NCI-H2081 (cell line): ENCODE data around the gene ICOSLG.
"Not testable (repeated sequence)": the region's sequence is repeated elsewhere in the genome, so short reads cannot be mapped to it uniquely, and the experiment has no call there.

Experiments used
- DNase-seq, 2 experiments: peaks; one replicate each; lab custom pipeline; 2025; lab: John Stamatoyannopoulos, UW

The ICOSLG gene

DNA sequence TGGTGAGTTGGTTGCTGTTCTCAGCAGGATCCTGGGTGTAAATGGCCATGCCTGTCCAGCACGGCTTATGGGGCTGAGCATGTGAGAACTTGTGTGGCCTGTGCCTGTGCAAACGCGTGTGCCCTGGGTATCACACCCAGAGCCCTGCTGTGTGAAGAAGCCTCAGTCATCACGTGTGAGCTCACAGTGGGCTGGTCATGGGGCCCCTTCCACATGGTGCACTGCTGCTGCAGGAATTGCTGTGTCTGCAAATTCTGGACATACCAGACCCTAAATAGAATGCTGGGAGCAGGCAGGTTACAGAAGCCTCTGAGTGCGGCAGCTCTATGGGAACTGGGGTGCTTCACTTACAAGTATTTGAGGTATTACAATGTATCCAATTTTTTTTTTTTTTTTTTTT, 17.4 kb downstream of the ICOSLG start:
- not testable (repeated sequence) for DNase-seq

DNA sequence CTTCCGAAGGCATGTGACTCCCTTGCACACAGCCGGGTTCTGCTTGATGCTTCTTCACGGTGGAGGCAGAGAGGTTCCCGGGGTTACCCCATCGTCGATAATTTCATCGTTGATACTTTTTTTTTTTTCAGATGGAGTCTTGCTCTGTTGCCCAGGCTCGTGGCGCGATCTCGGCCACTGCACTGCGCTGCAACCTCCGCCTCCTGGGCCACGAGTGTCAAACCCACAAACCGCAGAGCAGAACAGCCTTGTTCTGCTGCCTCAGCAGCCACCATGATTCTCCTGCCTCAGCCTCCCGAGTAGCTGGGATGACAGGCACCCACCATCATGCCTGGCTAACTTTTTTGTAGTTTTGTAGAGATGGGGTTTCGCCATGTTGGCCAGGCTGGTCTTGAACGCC, 20.1 kb downstream of the ICOSLG start:
- DNase-seq, result not testable (repeated sequence)

DNA sequence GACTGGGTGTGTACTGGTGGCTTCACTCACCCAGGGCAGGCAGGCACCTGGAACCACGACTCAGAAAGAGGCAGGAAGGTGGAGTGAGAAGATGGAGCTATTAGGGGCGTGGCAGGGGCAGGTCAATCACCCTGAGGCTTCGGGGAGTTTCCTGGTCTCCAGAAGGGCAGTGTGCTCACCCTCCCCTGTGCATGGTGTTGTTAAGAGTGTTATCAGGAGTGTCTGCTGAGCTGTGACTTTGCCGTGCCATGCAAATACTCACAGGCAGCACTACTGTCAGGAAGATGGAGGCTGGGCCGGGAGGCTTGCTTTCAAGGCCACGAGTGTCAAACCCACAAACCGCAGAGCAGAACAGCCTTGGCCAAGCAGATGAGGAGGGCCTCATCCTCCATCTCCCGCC, 22.3 kb downstream of the ICOSLG start:
- not testable (repeated sequence) for DNase-seq

GRCh38 chr21:44211978-44212377, 28.8 kb downstream of the ICOSLG start:
- not testable (repeated sequence) for DNase-seq

GRCh38 chr21:44211574-44211973, 29.2 kb downstream of the ICOSLG start:
- DNase-seq, result not testable (repeated sequence)

DNA sequence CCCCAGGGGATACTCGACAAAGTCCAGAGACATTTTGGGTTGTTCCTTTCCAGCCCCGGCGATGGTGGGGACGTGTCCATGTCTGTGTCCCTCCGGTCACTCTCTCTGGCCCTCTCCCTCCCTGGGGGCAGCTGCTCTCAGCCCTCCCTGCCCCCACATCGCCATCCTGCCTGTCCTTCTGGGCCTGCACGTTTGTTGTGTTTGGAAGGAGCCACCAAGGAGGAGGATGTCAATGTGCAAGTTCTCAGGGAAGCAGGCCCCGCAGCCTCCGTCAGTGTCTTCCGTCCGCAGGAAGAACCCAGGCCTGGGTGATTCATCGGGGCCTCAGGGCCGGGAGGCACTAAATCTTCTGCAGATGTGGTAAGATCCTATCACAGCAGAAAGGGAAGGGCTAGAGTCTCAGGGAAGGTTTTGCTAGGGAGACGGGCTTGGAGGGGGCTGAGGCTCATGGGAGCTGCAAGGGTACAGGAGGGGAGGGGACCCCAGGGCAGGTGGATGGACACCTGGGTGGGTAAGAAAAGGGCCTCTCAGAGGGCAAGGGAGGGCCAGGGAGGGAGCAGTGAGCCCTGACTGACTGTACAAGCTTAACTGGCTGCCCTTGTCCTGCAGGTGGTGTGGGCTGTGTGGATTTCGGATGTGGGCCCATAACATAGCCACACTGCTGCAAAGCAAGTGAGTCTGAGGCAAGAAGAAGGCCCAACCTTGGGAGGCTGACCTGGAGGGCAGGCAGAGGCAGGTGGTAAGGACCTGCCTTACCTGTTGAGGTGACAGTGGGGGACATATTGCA, 32.7 kb downstream of the ICOSLG start:
- not testable (repeated sequence) for DNase-seq

GRCh38 chr21:44206698-44207676, 33.8 kb downstream of the ICOSLG start:
- DNase-seq, result not testable (repeated sequence)

GRCh38 chr21:44206187-44206586, 34.6 kb downstream of the ICOSLG start:
- not testable (repeated sequence) for DNase-seq

DNA sequence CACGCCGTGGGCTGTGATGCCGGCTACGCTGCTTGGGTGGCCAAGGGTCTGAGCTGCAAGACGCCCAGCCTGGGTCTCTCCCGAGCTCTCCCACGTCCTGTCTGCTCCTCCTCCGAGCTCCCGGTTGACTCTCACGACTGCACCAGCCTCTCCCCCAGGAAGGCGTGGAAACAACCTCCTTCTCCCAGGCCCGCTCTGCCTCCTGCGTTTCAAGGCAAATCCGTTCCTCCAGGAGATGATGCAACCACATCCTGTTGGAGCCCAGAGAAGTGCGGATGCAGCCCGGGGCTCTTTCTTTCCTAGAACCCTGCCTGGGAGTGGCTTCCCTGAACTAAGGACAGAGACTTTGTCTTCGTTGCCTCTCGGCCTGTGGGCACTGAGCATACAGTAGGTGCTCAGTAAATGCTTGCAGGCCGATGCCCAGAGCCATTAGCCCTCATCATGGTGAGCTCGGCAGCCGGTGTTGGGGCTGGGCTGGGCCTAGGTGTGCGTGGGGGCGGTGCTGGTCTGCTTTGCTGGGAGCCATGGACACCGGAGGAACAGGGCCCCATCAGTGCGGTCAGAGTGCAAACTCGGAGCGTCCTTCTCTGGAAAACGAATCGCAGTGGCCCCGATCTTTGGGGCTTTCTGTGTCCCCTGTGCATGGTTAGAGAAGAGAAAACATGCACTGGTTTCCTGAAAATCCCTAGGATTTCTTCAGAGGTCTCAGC, 38.0 kb downstream of the ICOSLG start:
- DNase-seq, result not testable (repeated sequence)

DNA sequence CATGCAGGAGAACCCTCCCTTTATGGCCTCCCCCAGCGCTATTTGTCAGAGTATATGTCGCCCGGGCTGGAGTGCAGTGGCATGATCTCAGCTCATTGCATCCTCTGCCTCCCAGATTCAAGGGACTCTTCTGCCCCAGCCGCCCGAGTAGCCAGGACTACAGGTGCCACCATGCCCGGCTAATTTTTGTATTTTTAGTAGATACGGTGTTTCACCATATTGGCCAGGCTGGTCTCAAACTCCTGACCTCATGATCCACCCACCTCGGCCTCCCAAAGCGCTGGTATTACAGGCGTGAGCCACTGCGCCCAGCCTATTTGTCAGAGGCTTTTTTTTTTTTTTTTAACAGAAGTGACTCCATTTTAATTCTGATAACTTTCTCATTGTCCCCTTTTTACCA, 40.7 kb downstream of the ICOSLG start:
- not testable (repeated sequence) for DNase-seq

GRCh38 chr21:44199448-44199847, 41.3 kb downstream of the ICOSLG start:
- DNase-seq, result no peak

GRCh38 chr21:44197156-44197516, 43.6 kb downstream of the ICOSLG start:
- DNase-seq, result not testable (repeated sequence)

GRCh38 chr21:44196212-44197155, 44.3 kb downstream of the ICOSLG start:
- not testable (repeated sequence) for DNase-seq

GRCh38 chr21:44194888-44195287, 45.9 kb downstream of the ICOSLG start:
- not testable (repeated sequence) for DNase-seq

- DNase-seq, result not testable (repeated sequence)
Observed at GRCh38 chr21:44194451-44194850, 46.3 kb downstream of the ICOSLG start.

GRCh38 chr21:44193108-44193507, 47.6 kb downstream of the ICOSLG start:
- DNase-seq, result not testable (repeated sequence)

DNA sequence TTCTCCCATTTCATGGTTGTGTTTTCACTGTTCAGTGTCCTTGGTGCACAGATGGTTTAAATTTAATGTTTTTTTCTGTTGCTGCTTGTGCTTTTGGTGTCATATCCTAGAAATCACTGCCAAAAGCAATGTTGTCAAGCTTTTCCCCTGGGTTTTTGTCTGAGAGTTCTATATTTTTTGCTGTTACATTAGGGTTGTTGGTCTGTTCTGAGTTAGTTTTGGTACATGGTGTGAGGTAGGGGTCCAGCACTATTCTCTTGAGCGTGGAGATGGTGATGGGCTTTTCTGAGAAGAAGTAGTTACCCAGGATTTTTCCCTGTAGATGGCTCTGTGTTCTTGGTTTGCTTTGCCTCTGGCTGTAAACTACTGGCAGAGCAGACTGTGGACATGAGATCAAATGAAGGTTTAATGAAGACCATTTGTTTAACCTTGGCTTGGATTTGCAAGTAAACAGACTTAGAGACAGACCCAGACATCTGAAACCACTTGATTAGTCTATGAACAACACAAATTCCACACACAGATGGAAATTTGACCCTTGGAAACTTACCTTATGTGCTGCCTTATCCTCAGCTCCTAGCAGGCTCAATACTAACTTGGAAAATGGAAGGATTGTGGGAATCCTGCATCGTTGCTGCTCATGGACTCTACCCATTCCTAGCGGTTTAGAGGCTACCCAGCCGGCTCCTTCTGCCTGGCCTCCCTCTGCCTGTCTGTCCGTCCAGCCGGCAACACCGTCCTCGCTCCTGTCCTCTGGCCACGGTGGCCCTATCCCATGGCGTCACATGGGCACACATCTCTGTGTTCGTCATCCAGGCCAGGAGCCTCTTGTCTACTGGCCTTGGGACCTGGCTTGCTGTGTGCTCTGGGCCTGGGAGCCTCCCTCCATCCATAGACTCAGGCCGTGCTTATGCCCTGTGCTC, 50.1 kb downstream of the ICOSLG start:
- not testable (repeated sequence) for DNase-seq

DNA sequence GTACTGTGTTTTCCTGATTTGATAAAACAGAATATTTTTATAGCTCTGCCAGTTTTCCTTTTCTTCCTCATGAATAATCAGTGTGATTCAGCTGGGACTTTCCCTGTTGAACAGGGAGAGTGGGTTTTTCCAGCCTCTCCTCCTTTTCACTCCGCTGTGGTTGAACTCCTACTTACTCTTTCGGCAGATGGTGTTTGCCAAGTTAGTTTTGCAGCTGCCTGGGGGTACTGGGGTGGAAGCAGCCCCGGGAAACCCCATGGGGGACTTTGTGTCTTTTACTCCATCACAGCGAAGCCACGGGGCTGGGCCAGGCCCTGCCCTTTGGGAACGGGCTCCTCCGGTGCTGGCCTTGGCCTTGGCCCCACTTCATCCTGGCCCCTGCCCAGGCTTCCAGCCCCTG, 55.9 kb downstream of the ICOSLG start:
- not testable (repeated sequence) for DNase-seq

- not testable (repeated sequence) for DNase-seq
Observed at GRCh38 chr21:44182202-44182601, 58.5 kb downstream of the ICOSLG start.

- not testable (repeated sequence) for DNase-seq
Observed at GRCh38 chr21:44181506-44181905, 59.2 kb downstream of the ICOSLG start.
